Renal cortex interstitium (tissue), 11 donors: ENCODE data around the gene CTNNA1. TPM values are rescaled to one million over a fixed set of nuclear protein-coding genes. Genes with fewer than 3 reads are reported as not detected.

ENCODE experiments used
- DNase-seq, 11 donors: peaks; one replicate each; pipeline ENCODE4 v3.0.0-alpha.2; 2013; ENCODE audit warnings: low read depth in 9 of 11, low spot score in 4 of 11; ENCODE audit errors: extremely low read depth in 1 of 11
- polyA plus RNA-seq, 3 donors: library from polyadenylated mRNA; unstranded; fragments of 120-200 nt; gene quantifications; one replicate each; pipeline ENCODE4 v1.2.1, GENCODE V29; 2013; ENCODE audit not compliant: insufficient read length in 3 of 3

Gene CTNNA1
- polyA plus RNA-seq, 3 donors = 397 to 419 (median 414) TPM

GRCh38 chr5:138981586-138981985, 228.4 kb downstream of the CTNNA1 start:
- no peak for DNase-seq

GRCh38 chr5:138983984-138984383, 230.8 kb downstream of the CTNNA1 start:
- no peak for DNase-seq

Other genes starting within 250 kb of the CTNNA1 start
- 10 to 100 TPM; 73.9 to 83.7 (median 77.1) TPM for gene ETF1, start 210.2 kb upstream of the CTNNA1 start, polyA plus RNA-seq
- gene HSPA9, start 178.0 kb upstream of the CTNNA1 start, polyA plus RNA-seq = 100 to 1,000 TPM; 315 to 352 (median 333) TPM
- gene LRRTM2, start 121.9 kb downstream of the CTNNA1 start, polyA plus RNA-seq = 1 to 10 TPM; 1.9 to 6.2 (median 2.1) TPM